GM19023 (cell line): ENCODE measurements around the gene ARMH4.
A peak's percentile ranks its signal among the peaks of the same experiment; 100 is the strongest.

Experiments
- ATAC-seq: cut with Tn5 transposase; IDR thresholded peaks from one replicate; pipeline ENCODE4 v1.9.1; 2021; ENCODE audit warnings: mild to moderate bottlenecking, moderate library complexity; ENCODE audit not compliant: unreplicated experiment

The ARMH4 gene

DNA sequence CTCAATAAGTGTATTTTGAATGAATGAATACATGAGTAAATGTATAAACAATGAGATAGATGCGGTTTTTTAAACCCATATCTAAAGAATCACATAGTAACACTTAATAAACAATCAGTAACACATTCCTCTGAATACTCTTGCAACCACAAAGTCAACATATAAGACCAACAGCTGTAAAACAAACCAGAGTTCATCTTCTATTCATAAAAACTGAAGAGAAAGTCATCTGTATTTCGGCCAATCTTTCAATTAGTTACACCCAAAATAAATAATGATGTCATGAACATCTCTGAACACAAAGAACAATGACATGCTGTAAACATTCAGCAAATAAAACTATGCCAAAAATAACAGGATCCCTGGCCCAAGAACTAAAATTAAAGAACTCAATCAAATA lies 47.2 kb downstream of the ARMH4 start:
- ATAC-seq = no peak

DNA sequence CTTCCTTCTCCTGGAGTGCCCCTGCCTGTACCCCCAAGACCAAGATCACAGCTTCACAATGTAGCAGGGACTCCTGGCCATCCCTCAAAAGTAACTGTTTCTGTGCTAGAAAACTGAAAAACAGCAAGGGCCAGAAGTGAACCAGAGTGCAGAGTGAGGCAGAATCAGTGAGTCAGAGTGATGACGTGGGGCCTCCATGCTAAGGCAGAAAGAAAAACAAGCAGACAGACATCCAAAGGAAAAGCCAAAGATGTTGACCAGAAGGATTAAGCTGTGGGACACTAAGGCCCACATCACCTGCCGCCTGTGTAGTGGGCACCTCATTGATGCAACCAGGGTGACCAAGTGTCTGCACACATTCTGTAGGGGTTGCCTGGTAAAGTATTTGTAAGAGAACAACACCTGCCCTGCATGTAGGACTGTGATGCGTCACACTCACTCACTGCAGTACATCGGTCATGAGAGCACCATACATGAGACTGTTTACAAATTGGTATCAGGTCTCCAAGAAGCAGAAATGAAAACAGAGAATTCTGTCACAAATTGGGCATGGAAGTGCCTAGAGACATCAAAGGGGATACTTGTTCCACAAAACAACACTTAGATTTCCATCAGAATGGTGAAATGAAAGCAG lies 51.2 kb downstream of the ARMH4 start:
- ATAC-seq = no peak

DNA sequence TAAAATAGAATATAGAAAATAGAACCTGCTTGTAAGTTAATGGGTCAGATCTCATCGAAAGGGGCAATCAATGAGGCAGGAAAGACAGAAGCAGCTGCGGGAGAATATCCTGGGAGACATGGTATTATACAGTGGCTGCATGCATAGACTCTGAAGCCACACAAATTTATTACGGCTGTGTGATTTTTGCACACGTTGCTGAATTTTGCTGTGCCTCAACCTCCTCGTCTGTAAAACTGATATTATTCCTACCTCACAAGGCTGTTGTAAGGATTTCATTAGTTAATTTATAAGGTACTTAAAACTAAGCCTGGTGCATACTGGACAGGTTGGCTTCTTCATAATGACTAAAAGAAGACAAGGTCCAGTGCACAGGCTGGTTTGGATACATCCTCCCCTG lies 52.3 kb downstream of the ARMH4 start:
- no peak for ATAC-seq

DNA sequence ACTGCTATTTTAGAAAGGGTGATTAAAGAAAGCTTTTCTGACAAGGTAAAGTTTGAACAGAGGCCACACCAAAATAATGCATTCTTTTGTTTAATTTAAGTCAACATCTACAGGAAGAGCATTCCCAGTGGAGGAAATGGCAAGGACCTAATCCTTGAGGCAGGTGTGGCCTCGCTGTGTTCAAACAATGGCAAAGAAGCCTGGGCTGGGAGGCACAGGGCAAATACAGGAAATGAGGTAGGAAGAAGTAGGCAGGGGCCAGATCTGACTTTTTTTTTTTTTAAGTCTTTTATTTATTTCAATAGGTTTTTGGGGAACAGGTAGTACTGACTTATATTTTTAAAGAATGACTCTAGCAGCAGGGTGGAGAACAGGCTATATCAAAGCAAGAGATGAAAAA lies 53.5 kb downstream of the ARMH4 start:
- no peak for ATAC-seq

DNA sequence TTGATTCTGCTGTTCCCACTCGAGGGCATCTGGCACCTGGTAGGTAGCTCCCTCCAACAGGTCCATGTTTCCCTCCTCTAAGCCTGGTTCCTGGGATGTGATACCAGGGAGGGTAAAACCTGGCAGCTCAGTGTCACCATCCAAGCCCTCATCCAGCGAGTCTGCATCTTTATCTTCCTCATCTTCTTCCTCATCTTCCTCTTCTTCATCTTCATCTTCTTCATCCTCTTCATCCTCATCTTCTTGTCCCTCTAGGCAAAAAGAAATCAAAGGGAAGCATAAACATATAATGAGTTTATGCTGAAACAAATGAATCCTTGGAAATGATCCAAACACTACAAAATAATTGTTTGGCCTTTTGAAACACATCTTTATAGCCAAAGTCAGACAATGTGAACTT lies 55.3 kb downstream of the ARMH4 start:
- ATAC-seq = no peak

DNA sequence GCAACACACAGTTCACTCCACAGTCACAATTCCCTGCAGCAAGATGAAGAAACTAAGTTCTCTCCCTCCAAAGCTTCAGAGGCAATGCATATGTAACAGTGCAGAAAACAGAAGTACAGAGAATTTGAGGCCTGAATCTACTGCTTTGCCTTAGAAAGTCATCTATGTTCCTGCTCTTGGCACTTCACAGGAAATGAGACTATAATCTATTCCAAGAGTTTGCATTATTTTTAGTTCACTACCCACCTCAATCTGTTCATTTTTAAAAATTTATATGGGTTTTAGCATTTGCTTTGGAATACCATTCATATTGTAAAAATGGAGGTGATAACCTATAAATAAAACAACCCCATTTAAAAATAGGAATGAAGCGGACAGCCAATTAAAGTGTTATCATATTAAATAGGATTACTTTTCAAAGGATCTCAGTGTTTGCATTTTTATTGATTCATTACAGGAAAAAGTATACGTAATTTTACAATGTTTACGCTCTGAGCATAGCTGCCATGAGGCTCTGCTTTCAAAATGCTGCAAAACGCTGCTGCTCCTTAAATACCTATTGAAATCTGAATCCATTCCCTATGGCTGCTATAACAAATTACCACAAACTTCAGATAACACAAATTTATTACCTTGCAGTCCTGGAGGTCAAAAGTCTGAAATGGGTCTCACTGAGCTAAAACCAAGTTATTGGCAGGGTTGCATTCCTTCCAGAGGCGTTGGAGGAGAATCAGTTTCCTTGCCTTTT lies 60.0 kb downstream of the ARMH4 start:
- ATAC-seq = no peak

DNA sequence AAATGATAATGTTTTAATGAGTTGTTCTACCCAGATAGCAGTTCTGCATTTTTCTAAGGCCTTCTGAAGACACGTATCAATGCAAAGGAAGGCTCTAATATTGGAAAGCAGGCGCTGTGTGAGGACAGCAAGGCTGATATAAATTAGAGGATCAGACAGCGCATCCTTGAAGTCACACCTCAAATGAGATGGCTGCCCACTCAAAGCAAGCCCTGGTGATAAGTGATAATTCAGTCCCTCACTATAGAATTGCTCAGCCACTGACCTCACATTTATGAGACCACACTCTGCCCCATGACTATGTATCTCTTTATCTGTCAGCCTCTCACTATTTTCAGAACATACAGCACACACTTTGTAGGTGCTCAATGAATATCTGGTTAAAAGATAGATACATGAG lies 62.4 kb downstream of the ARMH4 start:
- no peak for ATAC-seq

DNA sequence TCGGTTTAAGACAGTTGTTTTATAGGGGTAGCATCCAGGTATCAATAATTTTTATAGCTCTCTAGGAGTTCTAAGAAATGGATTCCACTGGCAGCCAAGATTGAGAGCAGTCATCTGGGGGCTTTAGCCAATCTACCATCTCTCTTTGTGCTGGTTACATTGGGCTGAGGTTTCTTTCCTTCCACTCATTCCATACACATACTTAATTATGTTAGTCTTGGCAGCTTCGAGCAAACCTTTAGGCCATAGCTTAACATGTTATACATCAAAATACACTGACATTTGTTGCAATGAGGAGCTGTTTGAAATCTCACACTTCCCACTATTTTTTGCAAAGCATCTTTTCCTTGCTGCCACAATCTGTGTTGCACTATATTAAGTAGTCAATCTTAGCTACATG lies 63.1 kb downstream of the ARMH4 start:
- no peak for ATAC-seq

DNA sequence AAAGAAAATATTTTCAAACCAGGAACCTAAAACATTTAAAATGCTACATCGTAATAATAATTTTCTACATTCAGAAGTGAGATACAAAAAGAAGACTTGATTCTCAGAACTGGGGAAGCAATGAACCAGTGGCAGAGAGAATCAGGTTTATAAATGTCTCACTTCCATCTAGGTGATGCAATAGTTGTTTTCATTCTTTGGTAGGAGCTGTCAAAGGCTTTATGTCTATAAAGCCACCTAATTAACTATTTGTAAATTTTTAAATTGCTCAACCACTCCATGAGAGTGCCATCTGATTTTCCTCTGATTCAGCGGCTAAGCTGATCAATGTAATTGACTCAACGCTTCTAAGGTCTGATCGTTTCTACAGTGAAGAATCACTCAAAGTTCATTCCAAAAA lies 66.1 kb downstream of the ARMH4 start:
- no peak for ATAC-seq

DNA sequence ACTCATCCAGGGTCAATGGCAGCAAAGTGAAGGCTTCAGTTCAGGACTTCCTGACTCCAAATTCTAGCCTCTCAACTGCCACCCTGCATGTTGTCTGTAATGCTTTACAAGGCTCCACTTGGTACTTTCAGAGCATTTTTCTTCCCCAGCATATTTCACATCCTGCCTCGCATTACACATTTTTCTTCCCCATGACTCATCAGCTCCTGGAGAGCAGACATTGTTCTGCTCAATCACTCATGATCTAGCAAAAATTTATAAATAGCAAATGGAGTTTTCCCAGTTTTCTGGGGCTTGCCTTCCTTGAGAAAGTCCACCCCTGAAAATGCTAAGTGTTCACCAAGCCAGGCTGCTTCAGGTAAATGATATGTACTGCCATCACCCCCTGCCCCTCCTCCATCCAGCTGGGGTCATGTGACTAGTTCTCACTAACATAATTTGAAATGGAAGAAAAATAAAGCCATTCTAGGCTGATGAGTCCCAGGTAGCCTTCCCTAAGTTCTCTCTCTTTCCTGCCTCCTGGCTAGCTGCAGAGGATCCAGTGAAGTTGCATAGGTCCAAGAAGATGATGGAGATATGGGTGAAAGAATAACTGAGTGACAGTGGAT lies 69.4 kb downstream of the ARMH4 start:
- ATAC-seq = no peak

DNA sequence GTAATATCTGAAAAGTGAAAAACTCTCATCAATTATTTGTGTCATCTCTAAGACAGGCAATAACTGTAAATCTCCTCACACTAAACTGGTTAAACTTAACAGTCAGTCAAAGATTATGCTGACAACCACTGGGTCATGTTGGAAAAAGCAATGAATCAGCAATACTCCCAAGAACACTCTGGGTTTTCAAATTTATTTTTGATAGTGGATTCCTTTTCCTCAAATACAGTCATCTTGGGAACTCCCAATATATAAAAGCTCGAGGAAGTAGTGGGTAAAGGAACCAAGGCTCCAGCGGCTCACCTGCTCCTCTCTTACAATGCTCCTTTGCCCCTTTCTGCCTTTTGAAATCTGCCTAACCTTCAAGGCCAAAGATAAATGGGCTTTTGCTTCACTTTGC lies 70.0 kb downstream of the ARMH4 start:
- no peak for ATAC-seq

DNA sequence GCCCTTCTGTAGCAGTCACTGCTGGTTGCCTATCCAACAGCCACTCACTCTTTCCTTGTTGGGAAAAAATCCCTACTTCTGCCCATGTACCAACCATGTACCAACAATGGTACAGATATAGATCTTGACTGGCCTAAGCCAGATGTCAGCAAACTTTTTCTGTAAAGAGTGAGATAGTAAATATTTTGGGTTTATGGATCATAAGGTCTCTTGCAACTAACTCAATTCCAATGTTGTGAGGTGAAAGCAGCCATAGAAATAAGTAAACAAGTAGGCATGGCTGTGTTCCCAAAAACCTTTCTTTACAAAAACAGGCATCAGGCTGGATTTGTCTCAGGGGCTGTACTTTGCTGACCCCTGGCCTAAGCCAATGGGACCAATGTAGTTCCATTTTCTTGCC lies 73.5 kb downstream of the ARMH4 start:
- no peak for ATAC-seq

DNA sequence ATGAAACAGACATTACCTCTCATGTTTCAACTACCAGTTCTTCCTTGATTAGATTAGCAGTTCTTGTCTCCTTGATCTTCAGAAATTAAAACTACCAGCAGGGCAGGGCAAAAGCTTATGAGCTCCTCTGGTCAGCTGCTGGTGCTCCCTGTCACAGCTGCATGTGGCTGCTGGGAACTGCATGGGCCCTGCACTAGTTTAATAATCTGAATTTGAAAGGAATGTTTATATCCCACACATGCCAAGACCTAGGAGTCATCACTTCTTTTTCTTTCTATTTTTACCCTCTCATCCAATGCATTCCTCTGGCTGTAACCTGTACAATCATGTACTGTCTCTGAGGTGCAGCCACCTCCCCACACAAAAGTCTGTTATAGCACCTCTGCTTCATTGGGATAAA lies 73.9 kb downstream of the ARMH4 start:
- no peak for ATAC-seq

DNA sequence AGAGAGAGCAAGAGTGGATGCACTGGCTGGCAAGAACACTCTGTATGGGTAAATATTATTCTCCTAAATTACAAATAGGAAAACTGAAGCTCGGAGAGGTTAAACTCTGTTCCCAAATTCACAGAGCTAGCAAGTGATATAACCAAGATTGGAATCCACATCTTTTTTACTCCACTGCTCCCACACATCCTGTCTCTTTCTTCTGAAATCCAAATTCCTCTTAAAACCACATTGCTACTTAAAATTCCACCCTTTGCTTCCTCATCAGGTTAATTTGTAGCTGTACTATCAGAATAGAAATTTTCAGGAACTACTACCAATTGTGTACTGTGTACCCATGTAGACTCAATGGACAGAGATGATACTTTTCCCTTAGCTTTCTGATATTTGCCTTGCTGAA lies 74.4 kb downstream of the ARMH4 start:
- ATAC-seq = no peak

DNA sequence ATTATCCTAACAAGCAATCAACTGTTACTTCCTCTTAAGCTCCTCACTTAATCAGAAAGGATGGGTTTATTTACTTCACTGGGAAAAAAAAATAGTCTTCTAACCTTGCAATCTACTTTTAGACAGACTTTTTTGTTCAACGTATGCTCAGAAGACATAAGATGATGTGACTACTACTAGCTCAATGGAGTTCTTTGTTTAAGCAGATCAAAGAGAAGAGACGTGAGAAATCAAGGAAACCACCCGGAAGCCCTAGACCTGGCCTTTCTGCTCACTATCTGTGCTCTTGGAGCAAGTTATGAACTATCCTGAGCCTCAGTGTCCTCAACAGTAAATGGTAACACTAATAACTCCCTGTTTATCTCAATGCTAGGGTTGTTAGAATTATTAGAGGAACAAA lies 78.5 kb downstream of the ARMH4 start:
- no peak for ATAC-seq

DNA sequence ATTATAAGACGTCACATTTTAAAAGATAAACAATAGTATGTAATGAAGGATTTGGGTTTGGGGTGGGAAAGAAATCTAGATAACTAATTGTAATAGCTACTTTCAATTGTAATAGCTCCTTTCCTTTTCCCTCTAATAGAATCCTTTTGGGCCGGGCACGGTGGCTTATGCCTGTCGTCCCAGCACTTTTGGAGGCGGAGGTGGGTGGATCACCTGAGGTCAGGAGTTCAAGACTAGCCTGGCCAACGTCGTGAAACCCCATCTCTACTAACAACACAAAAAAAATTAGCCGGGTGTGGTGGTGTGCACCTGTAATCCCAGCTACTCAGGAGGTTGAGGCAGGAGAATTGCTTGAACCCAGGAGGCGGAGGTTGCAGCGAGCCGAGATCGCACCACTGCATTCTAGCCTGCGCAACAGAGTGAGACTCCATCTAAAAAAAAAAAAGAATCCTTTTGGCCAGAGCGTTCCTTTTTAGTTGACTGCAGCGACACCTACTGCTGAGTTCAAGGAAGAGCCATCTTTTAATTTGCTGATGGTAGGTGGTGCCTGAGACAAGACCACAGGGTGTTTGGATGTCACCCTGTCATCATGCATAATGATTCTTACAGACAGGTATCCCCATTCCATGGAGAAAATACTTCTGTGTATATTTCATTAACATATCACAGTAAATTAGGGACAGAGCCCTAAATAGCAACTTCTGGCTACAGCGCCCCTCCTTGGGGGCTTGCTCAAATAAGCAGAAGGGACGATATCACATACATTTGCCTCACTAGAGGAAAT lies 79.5 kb downstream of the ARMH4 start:
- peak; percentile 86 for ATAC-seq

DNA sequence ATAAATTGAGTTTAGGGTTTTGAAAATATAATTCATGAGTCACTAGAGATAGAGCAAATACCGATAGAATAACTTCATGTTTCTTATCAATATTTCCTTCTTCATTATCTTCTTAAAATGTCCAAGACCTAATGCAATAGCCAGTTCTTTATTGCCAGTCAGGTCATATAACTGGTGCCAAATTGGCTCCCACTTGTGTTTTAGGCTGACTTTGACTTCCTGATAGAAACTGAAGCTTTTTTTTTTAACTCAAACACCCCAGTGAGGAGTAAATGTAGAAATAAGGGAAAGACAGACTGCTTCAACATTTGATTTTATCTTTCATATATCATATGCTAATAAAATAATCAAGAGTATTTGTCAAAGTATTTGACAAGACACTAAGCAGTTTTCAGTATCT lies 80.7 kb downstream of the ARMH4 start:
- ATAC-seq = no peak

DNA sequence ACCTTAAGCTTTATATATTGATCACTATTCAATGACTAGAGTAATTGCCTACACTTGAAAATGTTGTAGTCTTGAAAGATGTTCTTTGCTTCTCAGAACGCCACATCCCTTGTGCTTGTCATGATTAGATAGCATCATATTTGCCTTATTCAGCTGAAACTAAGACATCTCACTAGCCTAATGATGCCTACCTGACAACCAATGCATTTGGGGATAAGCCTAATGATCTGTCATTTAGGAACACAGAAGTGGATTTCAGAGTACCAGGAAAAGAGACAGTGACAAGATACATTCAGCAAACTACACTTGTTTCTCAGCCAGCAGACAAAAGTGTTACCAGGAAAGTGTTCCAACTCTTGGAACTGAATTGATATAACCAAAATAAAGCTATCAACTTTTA lies 83.7 kb downstream of the ARMH4 start:
- ATAC-seq = no peak

DNA sequence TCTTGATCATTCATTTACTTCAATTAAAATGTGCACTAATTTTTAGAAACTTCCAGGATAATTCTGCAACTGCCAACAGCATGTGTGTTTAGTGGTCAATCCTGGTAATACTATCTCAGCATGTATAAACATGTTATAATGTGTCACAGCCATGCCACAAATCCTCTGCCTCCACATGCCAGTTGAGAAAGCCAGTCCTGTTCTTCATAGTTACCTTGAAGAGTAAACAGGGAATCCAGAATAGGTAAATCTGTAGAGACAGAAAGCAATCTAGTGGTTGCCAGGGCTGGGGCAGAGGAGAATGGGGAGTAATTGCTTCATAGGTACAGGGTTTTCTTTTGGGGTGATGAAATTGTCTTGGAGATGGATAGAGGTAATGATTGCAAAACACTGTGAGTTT lies 85.9 kb downstream of the ARMH4 start:
- no peak for ATAC-seq

DNA sequence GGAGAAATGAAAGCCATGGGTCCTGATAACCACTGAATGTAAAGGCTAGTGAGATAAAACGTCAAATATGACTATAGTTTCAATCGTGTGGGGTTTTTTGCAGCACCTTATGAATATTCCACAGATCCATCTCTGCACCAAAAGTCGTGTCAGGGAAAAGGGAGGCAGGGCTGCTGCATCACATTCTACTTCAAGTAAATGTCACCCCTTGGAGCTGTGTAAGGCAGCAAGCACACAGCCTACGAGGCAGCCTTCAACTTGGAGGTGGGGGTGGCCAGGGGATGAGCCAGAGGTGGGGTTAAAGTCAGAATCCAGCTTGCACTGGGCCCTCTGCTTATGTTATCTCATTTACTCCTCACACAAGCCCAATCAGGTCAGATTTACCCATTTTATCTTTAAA lies 90.4 kb downstream of the ARMH4 start:
- ATAC-seq = no peak

DNA sequence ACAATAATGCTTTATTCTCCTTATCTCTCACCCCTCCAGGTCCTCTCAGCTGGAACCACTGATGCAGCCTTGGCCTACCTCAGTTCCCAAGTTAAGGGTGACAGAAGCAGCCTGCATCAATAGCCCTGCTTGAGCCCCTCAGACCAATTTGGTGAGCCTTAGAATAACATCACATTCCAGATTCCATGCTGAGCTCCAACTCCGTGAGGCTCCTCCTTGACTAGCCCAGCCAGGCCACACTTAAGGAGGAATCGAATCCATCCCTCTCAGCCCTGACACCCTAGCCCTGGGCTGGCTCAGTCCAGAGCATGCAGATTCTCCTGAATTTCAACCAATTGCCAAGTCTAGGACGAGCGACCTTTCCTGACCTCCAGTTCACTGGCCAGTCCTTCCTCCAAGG lies 91.1 kb downstream of the ARMH4 start:
- ATAC-seq = no peak

DNA sequence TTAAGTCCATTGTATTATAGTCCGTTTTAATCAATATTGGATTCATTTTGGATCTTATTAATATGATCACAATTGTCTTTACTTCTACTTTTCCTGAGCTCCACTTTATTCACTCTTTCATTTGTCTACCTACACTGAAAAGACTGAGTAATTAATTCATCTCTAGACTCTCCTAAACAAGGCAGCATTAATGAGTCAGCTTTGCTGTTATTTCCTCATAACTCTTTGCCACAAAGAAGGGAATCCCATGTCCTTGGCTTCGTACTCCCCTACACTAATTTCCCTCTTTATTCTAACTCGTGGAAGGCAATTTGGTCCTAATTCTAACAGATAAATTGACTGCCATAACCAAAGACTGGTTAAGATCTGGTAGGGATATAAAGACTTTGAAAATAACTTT lies 91.9 kb downstream of the ARMH4 start:
- no peak for ATAC-seq
